HepG2 (cell line): ENCODE results near the gene DYRK2. TPM values are rescaled to one million over a fixed set of nuclear protein-coding genes. Genes with fewer than 3 reads are reported as not detected.

Source experiments
- ATAC-seq: fragments of 200-7000 bp; cut with Tn5 transposase; 3 replicates; pipeline ENCODE4 v1.9.1; 2020; ENCODE audit warnings: mild to moderate bottlenecking, moderate library complexity
- BruUV-seq: library from RNA; stranded (reverse); fragments of 400-500 nt; replicated peaks from 2 replicates; lab custom pipeline; 2021; lab: Mats Ljungman, UMichigan
- CTCF ChIA-PET: fragments of 300-600 bp; formaldehyde crosslinking; extraction: SDS; loops from one replicate; lab custom pipeline; 2021; ENCODE audit warnings: low total read pairs, inconsistent platforms, low intra/inter-chr PET ratio; lab: Yijun Ruan, JAX
- POLR2A ChIA-PET: fragments of 350-600 bp; sonication (Branson Sonifier 250); formaldehyde crosslinking; loops from one replicate; lab custom pipeline; 2020; ENCODE audit warnings: antibody characterized with exemption, inconsistent platforms; lab: Yijun Ruan, JAX
- DNase-seq: peaks from one replicate; pipeline ENCODE4 v3.0.0-alpha.2; 2015; ENCODE audit warnings: low spot score
- FAIRE-seq: peaks from 3 replicates; lab custom pipeline; 2011; peaks lifted over from hg19 to GRCh38; lab: Jason Lieb, UNC
- H2AFZ ChIP-seq: one replicate; pipeline ENCODE4 v1.6.1; 2011; ENCODE audit warnings: low read length, inconsistent platforms
- H3K27ac ChIP-seq: fragments of 300-600 bp; 3 replicates; pipeline ENCODE4 v1.8.0; 2011; ENCODE audit warnings: mixed run types, mild to moderate bottlenecking, mixed read lengths, low read length, inconsistent platforms; ENCODE audit not compliant: insufficient read depth; ENCODE audit errors: extremely low read length
- H3K27me3 ChIP-seq, 2 experiments: fragments of 200-600 bp in 1 of 2; 2 replicates in 1 of 2; 3 replicates in 1 of 2; pipeline versions ENCODE4 v1.6.0 to v1.8.0; 2011; ENCODE audit warnings: low read length in 2 of 2, mild to moderate bottlenecking in 2 of 2, moderate library complexity in 2 of 2, inconsistent platforms in 1 of 2; ENCODE audit not compliant: insufficient read depth in 2 of 2, control insufficient read depth in 1 of 2
- H3K36me3 ChIP-seq, 2 experiments: fragments of 200-600 bp in 1 of 2; replicated peaks in 1 of 2; 2 replicates in 1 of 2; 3 replicates in 1 of 2; pipeline versions ENCODE4 v1.5.1 to v1.8.0; 2011; ENCODE audit warnings: low read length in 2 of 2, inconsistent platforms in 1 of 2; ENCODE audit not compliant: insufficient read depth in 2 of 2, control insufficient read depth in 1 of 2
- H3K4me1 ChIP-seq: 2 replicates; pipeline ENCODE4 v1.5.1; 2012; ENCODE audit warnings: low read length, inconsistent platforms; ENCODE audit not compliant: insufficient read depth
- H3K4me2 ChIP-seq: 2 replicates; pipeline ENCODE4 v1.6.0; 2011; ENCODE audit warnings: low read depth, low read length, inconsistent platforms
- H3K4me3 ChIP-seq, 3 experiments: fragments of 200-600 bp in 1 of 3; sonication (generic), shearing (Covaris generic) in 1 of 3; replicated peaks in 1 of 3; 2 replicates each; pipeline ENCODE4 v1.5.1; 2011 to 2016; ENCODE audit warnings: low read length in 3 of 3, inconsistent platforms in 2 of 3, low read depth in 2 of 3, mild to moderate bottlenecking in 2 of 3, control low read depth in 1 of 3, mixed read lengths in 1 of 3; ENCODE audit not compliant: insufficient read depth in 1 of 3
- H3K79me2 ChIP-seq: one replicate; pipeline ENCODE4 v1.6.1; 2011; ENCODE audit warnings: low read length, inconsistent platforms; ENCODE audit not compliant: insufficient read depth
- H3K9ac ChIP-seq: 2 replicates; pipeline ENCODE4 v1.6.0; 2011; ENCODE audit warnings: mild to moderate bottlenecking, low read depth, low read length, inconsistent platforms; ENCODE audit not compliant: insufficient read depth
- H3K9me3 ChIP-seq: 2 replicates; pipeline ENCODE4 v1.5.1; 2012; ENCODE audit warnings: mild to moderate bottlenecking, low read length
- H4K20me1 ChIP-seq: 2 replicates; pipeline ENCODE4 v1.6.0; 2011; ENCODE audit warnings: inconsistent platforms, mild to moderate bottlenecking, low read length, moderate library complexity; ENCODE audit not compliant: insufficient read depth
- DR1 ChIP-seq: sonication (generic); formaldehyde crosslinking; IDR thresholded peaks from 2 replicates; pipeline ENCODE4 v1.8.0; 2021; ENCODE audit warnings: mild to moderate bottlenecking, missing genetic modification reagents, inconsistent platforms
- EED ChIP-seq: sonication (generic); formaldehyde crosslinking; IDR thresholded peaks from 2 replicates; pipeline ENCODE4 v1.5.0; 2020; ENCODE audit warnings: mild to moderate bottlenecking, missing genetic modification reagents
- FOXM1 ChIP-seq: sonication (generic); formaldehyde crosslinking; IDR thresholded peaks from 2 replicates; pipeline ENCODE4 v1.5.0; 2020; ENCODE audit warnings: missing genetic modification reagents
- GZF1 ChIP-seq: sonication (generic); formaldehyde crosslinking; IDR thresholded peaks from 2 replicates; pipeline ENCODE4 v1.5.1; 2020; ENCODE audit warnings: mild to moderate bottlenecking, missing genetic modification reagents
- MAFK ChIP-seq, 2 experiments: IDR thresholded peaks in 1 of 2; conservative IDR thresholded peaks in 1 of 2; 2 replicates each; pipeline ENCODE4 v1.6.1; 2011; ENCODE audit warnings: improper control_type of control experiment in 2 of 2, low read length in 2 of 2
- ZBED4 ChIP-seq: sonication (generic); formaldehyde crosslinking; IDR thresholded peaks from 2 replicates; pipeline ENCODE4 v1.4.0; 2020; ENCODE audit warnings: missing genetic modification reagents, borderline replicate concordance
- ZNF275 ChIP-seq: sonication (generic); formaldehyde crosslinking; IDR thresholded peaks from 2 replicates; pipeline ENCODE4 v1.8.0; 2022; ENCODE audit warnings: missing genetic modification reagents, mild to moderate bottlenecking, inconsistent platforms, borderline replicate concordance
- ZNF276 ChIP-seq: sonication (generic); formaldehyde crosslinking; IDR thresholded peaks from 2 replicates; pipeline ENCODE4 v1.4.0; 2020; ENCODE audit warnings: mild to moderate bottlenecking, low read depth, missing genetic modification reagents
- ZNF30 ChIP-seq: sonication (generic); formaldehyde crosslinking; IDR thresholded peaks from 2 replicates; pipeline ENCODE4 v1.5.0; 2020; ENCODE audit warnings: mild to moderate bottlenecking, missing genetic modification reagents
- WGBS: methylation state at CpG from one replicate; pipeline ENCODE4 v1.1.6; 2017; ENCODE audit warnings: low lambda C conversion rate; 5-methylcytosine and 5-hydroxymethylcytosine counted together
- in situ Hi-C: cut with HindIII; loops from 2 replicates; pipeline ENCODE4 v1.10.0; 2017; ENCODE audit warnings: low pct_unique_long_range_greater_than_20kb; ENCODE audit not compliant: extremely low pct_ligation_motif_present
- intact Hi-C: fragments of 100-400 bp; cut with micrococcal nuclease; formaldehyde crosslinking; loops from one replicate; pipeline ENCODE4 v1.10.0; 2022; ENCODE audit not compliant: unreplicated experiment
- polyA plus RNA-seq, 8 experiments: library from polyadenylated mRNA; depleted of rRNA in 3 of 8; stranded (reverse) in 7 of 8; unstranded in 1 of 8; fragments of >200 nt; fragmentation: Illumina TruSeq in 4 of 8; extraction: Trizol in 4 of 8; gene quantifications; 2 replicates each; pipeline versions ENCODE4 v1.2.1 to v1.2.3, GENCODE V29; 2011 to 2016; ENCODE audit warnings: low read depth in 4 of 8, missing spikeins in 1 of 8, mixed read lengths in 1 of 8; ENCODE audit not compliant: insufficient read depth in 1 of 8
- total RNA-seq, 5 experiments: library from RNA; depleted of rRNA; stranded (reverse); fragments of >200 nt; fragmentation: Illumina TruSeq; extraction: Trizol; gene quantifications; 2 replicates each; pipeline ENCODE4 v1.2.3, GENCODE V29; 2016; ENCODE audit warnings: low read depth in 1 of 5

Gene DYRK2
- total and polyA plus RNA-seq, 2 of the 13 experiments (the other 11 are each of a cell fraction or from before 2014, with no cell fraction given) = 8.2 to 11.5 TPM

- TF ChIP-seq DR1 (CRISPR knock-in tag) (no peak), EED (CRISPR knock-in tag) (no peak), ZBED4 (CRISPR knock-in tag) (no peak), ZNF30 (no peak), FOXM1 (CRISPR knock-in tag) (no peak), GZF1 (CRISPR knock-in tag) (no peak), ZNF276 (no peak)
Observed at GRCh38 chr12:67601126-67601525, 47.4 kb upstream of the DYRK2 start (continued).

- Histone ChIP-seq H3K27me3 (no peaks in the 10 kb centered on the region; a peak in 1 of 5 replicates), H3K36me3 (no peaks in the 10 kb centered on the region), H3K4me3 (no peak overlapping the region), H2AFZ (no peak overlapping the region), H3K9ac (no peak overlapping the region), H3K79me2 (no peaks in the 10 kb centered on the region), H3K27ac (no peak overlapping the region), H4K20me1 (no peaks in the 10 kb centered on the region), H3K4me2 (no peak overlapping the region), H3K4me1 (no peaks in the 10 kb centered on the region), H3K9me3 (no peaks in the 10 kb centered on the region)
- DNase-seq = no peak
- no peak for FAIRE-seq
- in situ Hi-C loops (no loop called here), intact Hi-C loops (no loop called here)
- CTCF ChIA-PET = no interaction called here
- POLR2A ChIA-PET = no interaction called here
- no TSS peak for BruUV-seq
- TF ChIP-seq DR1 (CRISPR knock-in tag) (no peak), MAFK (conservative IDR thresholded peaks at IDR 0.05 in 1 of 2, IDR thresholded peaks at IDR 0.05 in 1 of 2; ENCODE audit: low read length in 2 of 2) (0 out of 4 replicates have a peak, but pooled peaks of 1 of the 2 experiments have one; percentile 15), ZNF275 (CRISPR knock-in tag) (no peak)
- ATAC-seq = no peak
- 2% methylated on average over 4 of the region's 4 CpGs for WGBS
Observed at GRCh38 chr12:67609226-67609870, 39.2 kb upstream of the DYRK2 start.
